ENCODE measurements around the gene TBX4.
"Not testable (repeated sequence)": the region's sequence is repeated elsewhere in the genome, so short reads cannot be mapped to it uniquely, and the experiment has no call there.

Gene TBX4

GRCh38 chr17:61489719-61490490 lies 37.7 kb downstream of the TBX4 start:
- H3K27me3 ChIP-seq (ENCODE audit: insufficient read depth, poor library complexity, severe bottlenecking), result no peaks in the 10 kb centered on the region
- H3K9me3 ChIP-seq (ENCODE audit: severe bottlenecking), result no peaks in the 10 kb centered on the region
- no peak for TF ChIP-seq CTCF (IDR thresholded peaks at IDR 0.05; ENCODE audit: poor library complexity, severe bottlenecking)
- no peaks in the 10 kb centered on the region for H3K36me3 ChIP-seq (ENCODE audit: low read depth)
- ATAC-seq (ENCODE audit: low read depth) (no peak), DNase-seq (ENCODE audit: low spot score) (no peak)
- H3K4me1 ChIP-seq (ENCODE audit: insufficient read depth, poor library complexity, severe bottlenecking), result peaks cover 6% of the 10 kb centered on the region
- no peak overlapping the region for H3K27ac ChIP-seq (ENCODE audit: poor library complexity, severe bottlenecking)
- H3K4me3 ChIP-seq (ENCODE audit: severe bottlenecking), result no peak overlapping the region

GRCh38 chr17:61490540-61490975 lies 38.3 kb downstream of the TBX4 start:
- H3K9me3 ChIP-seq (ENCODE audit: severe bottlenecking), result no peaks in the 10 kb centered on the region
- H3K27me3 ChIP-seq (ENCODE audit: insufficient read depth, poor library complexity, severe bottlenecking), result no peaks in the 10 kb centered on the region
- no peak for TF ChIP-seq CTCF (IDR thresholded peaks at IDR 0.05; ENCODE audit: poor library complexity, severe bottlenecking)
- ATAC-seq (ENCODE audit: low read depth), result peak; percentile 90
- H3K27ac ChIP-seq (ENCODE audit: poor library complexity, severe bottlenecking), result no peak overlapping the region
- no peaks in the 10 kb centered on the region for H3K36me3 ChIP-seq (ENCODE audit: low read depth)
- peaks cover 9% of the 10 kb centered on the region for H3K4me1 ChIP-seq (ENCODE audit: insufficient read depth, poor library complexity, severe bottlenecking)
- H3K4me3 ChIP-seq (ENCODE audit: severe bottlenecking), result no peak overlapping the region
- DNase-seq (ENCODE audit: low spot score), result no peak

- no peak for TF ChIP-seq CTCF (IDR thresholded peaks at IDR 0.05; ENCODE audit: poor library complexity, severe bottlenecking)
- Histone ChIP-seq H3K4me1 (ENCODE audit: insufficient read depth, poor library complexity, severe bottlenecking) (peaks cover 15% of the 10 kb centered on the region), H3K4me3 (ENCODE audit: severe bottlenecking) (no peak overlapping the region), H3K36me3 (ENCODE audit: low read depth) (no peaks in the 10 kb centered on the region), H3K27ac (ENCODE audit: poor library complexity, severe bottlenecking) (no peak overlapping the region), H3K27me3 (ENCODE audit: insufficient read depth, poor library complexity, severe bottlenecking) (no peaks in the 10 kb centered on the region), H3K9me3 (ENCODE audit: severe bottlenecking) (no peaks in the 10 kb centered on the region)
- DNase-seq (ENCODE audit: low spot score), result no peak
- ATAC-seq (ENCODE audit: low read depth), result no peak
These were observed 39.8 kb downstream of the TBX4 start for GRCh38 chr17:61491981-61492380.

GRCh38 chr17:61492759-61493526 lies 40.7 kb downstream of the TBX4 start:
- Histone ChIP-seq H3K27me3 (ENCODE audit: insufficient read depth, poor library complexity, severe bottlenecking) (no peaks in the 10 kb centered on the region), H3K27ac (ENCODE audit: poor library complexity, severe bottlenecking) (no peak overlapping the region), H3K9me3 (ENCODE audit: severe bottlenecking) (no peaks in the 10 kb centered on the region), H3K4me3 (ENCODE audit: severe bottlenecking) (no peak overlapping the region), H3K4me1 (ENCODE audit: insufficient read depth, poor library complexity, severe bottlenecking) (peaks cover 15% of the 10 kb centered on the region), H3K36me3 (ENCODE audit: low read depth) (no peaks in the 10 kb centered on the region)
- no peak for DNase-seq (ENCODE audit: low spot score)
- TF ChIP-seq CTCF (IDR thresholded peaks at IDR 0.05; ENCODE audit: poor library complexity, severe bottlenecking), result no peak
- ATAC-seq (ENCODE audit: low read depth), result no peak

GRCh38 chr17:61493830-61494324 lies 41.7 kb downstream of the TBX4 start:
- not testable (repeated sequence) for H3K27me3 ChIP-seq (ENCODE audit: insufficient read depth, poor library complexity, severe bottlenecking); H3K4me3 ChIP-seq (ENCODE audit: severe bottlenecking); H3K27ac ChIP-seq (ENCODE audit: poor library complexity, severe bottlenecking); H3K36me3 ChIP-seq (ENCODE audit: low read depth); H3K9me3 ChIP-seq (ENCODE audit: severe bottlenecking); DNase-seq (ENCODE audit: low spot score); ATAC-seq (ENCODE audit: low read depth)
- H3K4me1 ChIP-seq (ENCODE audit: insufficient read depth, poor library complexity, severe bottlenecking), result peaks cover 15% of the 10 kb centered on the region

All from RWPE2 (cell line).